ENCODE measurements around the gene IMP3. TPM values are rescaled to one million over a fixed set of nuclear protein-coding genes. Genes with fewer than 3 reads are reported as not detected.

The IMP3 gene
- total RNA-seq, 1 donor from 2014 or later = 48.4 TPM

DNA sequence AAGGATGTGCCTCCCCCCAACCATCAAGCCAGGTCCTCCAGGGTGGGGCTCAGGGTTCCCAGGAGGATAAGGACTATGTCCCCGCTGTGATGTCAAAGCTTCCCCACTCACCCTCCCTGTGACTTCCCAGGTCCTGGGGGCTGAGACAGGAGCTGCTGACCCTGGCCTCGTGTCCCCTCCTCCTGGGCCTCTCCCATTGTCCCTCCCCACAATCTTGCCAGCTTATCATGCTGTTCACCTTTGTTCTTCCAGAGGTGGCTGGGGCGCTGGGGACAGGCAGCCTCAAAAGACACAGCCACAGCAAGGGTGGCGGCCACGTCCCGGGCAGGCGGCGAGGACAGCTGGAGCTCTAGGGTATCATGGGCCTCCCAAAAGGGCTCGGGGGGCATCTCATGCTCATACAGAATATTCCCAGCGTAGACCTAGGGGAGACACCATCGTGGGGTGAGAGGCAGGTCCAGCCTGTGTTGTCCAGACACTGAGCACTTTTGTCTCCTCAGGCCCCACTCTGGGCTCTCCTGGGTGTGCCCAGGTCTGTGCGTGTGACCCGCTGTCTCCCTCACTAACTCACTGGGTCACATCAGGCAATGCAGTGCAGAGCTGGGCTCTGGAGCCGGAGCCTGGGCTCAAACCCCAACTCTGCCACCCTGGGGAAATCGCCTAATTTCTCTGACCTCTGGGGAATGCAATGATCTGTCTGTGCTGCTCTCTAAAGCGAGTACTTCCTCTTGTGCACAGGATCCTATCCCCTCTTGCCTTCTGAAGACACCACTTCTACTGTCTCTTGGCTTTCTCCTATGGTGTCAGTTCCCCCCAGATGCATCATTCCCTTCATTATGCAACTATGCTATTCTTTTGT is 37.7 kb upstream of the IMP3 start:
- H3K4me2 ChIP-seq (ENCODE audit: low read length) = no peak overlapping the region
- H3K4me1 Mint-ChIP-seq (ENCODE audit: low read depth, unreplicated experiment) = peaks cover 8% of the 10 kb centered on the region
- peaks cover 9% of the 10 kb centered on the region for H3K36me3 Mint-ChIP-seq (ENCODE audit: low read depth, unreplicated experiment)
- peaks cover 3% of the 10 kb centered on the region for H3K36me3 ChIP-seq (ENCODE audit: insufficient read depth, low read length)
- no peak overlapping the region for H3K9ac ChIP-seq (ENCODE audit: low read length)
- H3K27ac ChIP-seq (ENCODE audit: low read depth, low read length) = no peak overlapping the region
- no peaks in the 10 kb centered on the region for H3K79me2 ChIP-seq (ENCODE audit: insufficient read depth, low read length)
- H3K4me3 ChIP-seq (ENCODE audit: insufficient read depth, low read depth, low read length) = no peak overlapping the region
- peaks cover 21% of the 10 kb centered on the region for H3K4me1 ChIP-seq (ENCODE audit: insufficient read depth, low read length)
- H3K4me3 Mint-ChIP-seq (ENCODE audit: unreplicated experiment) = no peak overlapping the region
- H4K20me1 ChIP-seq (ENCODE audit: insufficient read depth, low read length) = peaks cover 4% of the 10 kb centered on the region
- H2AFZ ChIP-seq (ENCODE audit: low read depth, low read length) = no peak overlapping the region
- no peaks in the 10 kb centered on the region for H3K9me3 Mint-ChIP-seq (ENCODE audit: unreplicated experiment)
- H3K27me3 ChIP-seq (ENCODE audit: insufficient read depth, low read length) = no peaks in the 10 kb centered on the region
- H3K27ac Mint-ChIP-seq (ENCODE audit: unreplicated experiment) = no peak overlapping the region
- DNase-seq (ENCODE audit: low read depth) (no peak), FAIRE-seq (no peak)
- no peaks in the 10 kb centered on the region for H3K27me3 Mint-ChIP-seq (ENCODE audit: low read depth, unreplicated experiment)
- no peaks in the 10 kb centered on the region for H3K9me3 ChIP-seq (ENCODE audit: insufficient read depth, low read depth, low read length)
- TF ChIP-seq, protein P1, sequence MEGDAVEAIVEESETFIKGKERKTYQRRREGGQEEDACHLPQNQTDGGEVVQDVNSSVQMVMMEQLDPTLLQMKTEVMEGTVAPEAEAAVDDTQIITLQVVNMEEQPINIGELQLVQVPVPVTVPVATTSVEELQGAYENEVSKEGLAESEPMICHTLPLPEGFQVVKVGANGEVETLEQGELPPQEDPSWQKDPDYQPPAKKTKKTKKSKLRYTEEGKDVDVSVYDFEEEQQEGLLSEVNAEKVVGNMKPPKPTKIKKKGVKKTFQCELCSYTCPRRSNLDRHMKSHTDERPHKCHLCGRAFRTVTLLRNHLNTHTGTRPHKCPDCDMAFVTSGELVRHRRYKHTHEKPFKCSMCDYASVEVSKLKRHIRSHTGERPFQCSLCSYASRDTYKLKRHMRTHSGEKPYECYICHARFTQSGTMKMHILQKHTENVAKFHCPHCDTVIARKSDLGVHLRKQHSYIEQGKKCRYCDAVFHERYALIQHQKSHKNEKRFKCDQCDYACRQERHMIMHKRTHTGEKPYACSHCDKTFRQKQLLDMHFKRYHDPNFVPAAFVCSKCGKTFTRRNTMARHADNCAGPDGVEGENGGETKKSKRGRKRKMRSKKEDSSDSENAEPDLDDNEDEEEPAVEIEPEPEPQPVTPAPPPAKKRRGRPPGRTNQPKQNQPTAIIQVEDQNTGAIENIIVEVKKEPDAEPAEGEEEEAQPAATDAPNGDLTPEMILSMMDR (IDR thresholded peaks at IDR 0.05; ENCODE audit: insufficient read depth, low read depth, low read length) = no peak
- TF ChIP-seq EZH2 (IDR thresholded peaks at IDR 0.05; ENCODE audit: insufficient read depth, low read length) = no peak

DNA sequence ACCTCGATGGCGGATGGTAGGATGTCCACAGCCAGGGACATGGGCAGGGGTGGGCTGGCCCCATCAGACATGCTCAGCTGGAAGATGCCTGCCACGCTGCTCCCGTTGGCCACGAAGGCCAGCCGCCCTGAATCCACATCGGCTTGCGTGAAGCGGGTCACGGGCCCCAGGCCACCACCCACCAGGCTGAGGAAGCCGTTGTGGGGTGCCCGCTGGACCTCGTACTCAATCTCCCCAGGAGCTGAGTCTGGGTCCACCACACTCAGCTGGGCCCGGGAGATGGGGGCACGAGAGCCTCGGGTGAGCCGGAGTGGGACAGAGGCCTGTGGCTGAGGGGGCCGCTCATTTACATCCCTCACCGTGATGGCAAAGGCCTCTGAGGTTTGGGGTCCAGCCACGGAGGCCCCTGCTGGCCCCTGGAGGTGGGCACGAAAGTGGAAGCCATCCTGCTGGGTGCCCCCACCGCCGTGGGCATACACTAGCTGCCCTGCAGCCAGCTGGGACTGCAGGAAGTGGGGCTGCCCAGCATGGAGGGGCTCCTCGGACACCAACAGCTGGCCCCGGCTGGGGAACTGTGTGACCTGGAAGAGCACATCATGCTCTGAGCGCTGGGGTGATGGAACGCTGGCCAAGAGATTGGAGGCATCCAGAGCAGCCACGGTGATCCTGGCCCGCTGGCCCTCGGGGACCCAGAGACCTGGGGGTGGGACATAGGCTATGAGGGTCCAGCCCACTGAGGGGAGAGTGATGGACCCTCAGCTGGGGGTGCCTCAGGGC is 36.9 kb upstream of the IMP3 start:
- peaks cover 4% of the 10 kb centered on the region for H4K20me1 ChIP-seq (ENCODE audit: insufficient read depth, low read length)
- no peaks in the 10 kb centered on the region for H3K27me3 ChIP-seq (ENCODE audit: insufficient read depth, low read length)
- DNase-seq (ENCODE audit: low read depth) (no peak), FAIRE-seq (no peak)
- Mint-ChIP-seq H3K27me3 (ENCODE audit: low read depth, unreplicated experiment) (no peaks in the 10 kb centered on the region), H3K36me3 (ENCODE audit: low read depth, unreplicated experiment) (peaks cover 9% of the 10 kb centered on the region), H3K9me3 (ENCODE audit: unreplicated experiment) (no peaks in the 10 kb centered on the region), H3K4me3 (ENCODE audit: unreplicated experiment) (no peak overlapping the region), H3K4me1 (ENCODE audit: low read depth, unreplicated experiment) (peaks cover 15% of the 10 kb centered on the region), H3K27ac (ENCODE audit: unreplicated experiment) (no peak overlapping the region)
- peaks cover 29% of the 10 kb centered on the region for H3K4me1 ChIP-seq (ENCODE audit: insufficient read depth, low read length)
- H2AFZ ChIP-seq (ENCODE audit: low read depth, low read length) = no peak overlapping the region
- no peak overlapping the region for H3K4me3 ChIP-seq (ENCODE audit: insufficient read depth, low read depth, low read length)
- no peaks in the 10 kb centered on the region for H3K79me2 ChIP-seq (ENCODE audit: insufficient read depth, low read length)
- TF ChIP-seq, protein P1 (IDR thresholded peaks at IDR 0.05; ENCODE audit: insufficient read depth, low read depth, low read length) = no peak
- no peak for TF ChIP-seq EZH2 (IDR thresholded peaks at IDR 0.05; ENCODE audit: insufficient read depth, low read length)
- no peak overlapping the region for H3K9ac ChIP-seq (ENCODE audit: low read length)
- peaks cover 3% of the 10 kb centered on the region for H3K36me3 ChIP-seq (ENCODE audit: insufficient read depth, low read length)
- H3K4me2 ChIP-seq (ENCODE audit: low read length) = no peak overlapping the region
- H3K9me3 ChIP-seq (ENCODE audit: insufficient read depth, low read depth, low read length) = no peaks in the 10 kb centered on the region
- no peak overlapping the region for H3K27ac ChIP-seq (ENCODE audit: low read depth, low read length)
